Measurements from ENCODE around the gene HECTD4.

HECTD4 gene

GRCh38 chr12:112319395-112319794, 62.8 kb downstream of the HECTD4 start:
- FAIRE-seq, result no peak

GRCh38 chr12:112317481-112317880, 64.8 kb downstream of the HECTD4 start:
- no peak for FAIRE-seq

GRCh38 chr12:112314981-112315380, 67.2 kb downstream of the HECTD4 start:
- FAIRE-seq, result no peak

- FAIRE-seq, result no peak
These were observed 72.4 kb downstream of the HECTD4 start for GRCh38 chr12:112309797-112310196.

- no peak for FAIRE-seq
These were observed 73.6 kb downstream of the HECTD4 start for GRCh38 chr12:112308652-112309051.

GRCh38 chr12:112308161-112308560, 74.1 kb downstream of the HECTD4 start:
- no peak for FAIRE-seq

- FAIRE-seq, result no peak
These were observed 74.8 kb downstream of the HECTD4 start for GRCh38 chr12:112307317-112308011.

GRCh38 chr12:112305951-112306350, 76.3 kb downstream of the HECTD4 start:
- FAIRE-seq, result no peak

- no peak for FAIRE-seq
These were observed 77.8 kb downstream of the HECTD4 start for GRCh38 chr12:112304436-112304835.

- no peak for FAIRE-seq
These were observed 78.4 kb downstream of the HECTD4 start for GRCh38 chr12:112303799-112304198.

- FAIRE-seq, result no peak
These were observed 79.2 kb downstream of the HECTD4 start for GRCh38 chr12:112303004-112303403.

- FAIRE-seq, result no peak
These were observed 82.5 kb downstream of the HECTD4 start for GRCh38 chr12:112299704-112300103.

- FAIRE-seq, result no peak
These were observed 85.0 kb downstream of the HECTD4 start for GRCh38 chr12:112297188-112297587.

GRCh38 chr12:112296183-112296582, 86.0 kb downstream of the HECTD4 start:
- FAIRE-seq, result no peak

GRCh38 chr12:112294793-112295192, 87.4 kb downstream of the HECTD4 start:
- FAIRE-seq, result no peak

GRCh38 chr12:112288638-112289037, 93.6 kb downstream of the HECTD4 start:
- no peak for FAIRE-seq

GRCh38 chr12:112285600-112286401, 96.4 kb downstream of the HECTD4 start:
- no peak for FAIRE-seq

- no peak for FAIRE-seq
These were observed 98.7 kb downstream of the HECTD4 start for GRCh38 chr12:112283546-112283945.

GRCh38 chr12:112282920-112283319, 99.3 kb downstream of the HECTD4 start:
- no peak for FAIRE-seq

GRCh38 chr12:112275836-112276235, 106.4 kb downstream of the HECTD4 start:
- no peak for FAIRE-seq

- FAIRE-seq, result no peak
These were observed 107.0 kb downstream of the HECTD4 start for GRCh38 chr12:112275207-112275606.

- no peak for FAIRE-seq
These were observed 111.6 kb downstream of the HECTD4 start for GRCh38 chr12:112270673-112271072.

- FAIRE-seq, result no peak
These were observed 115.8 kb downstream of the HECTD4 start for GRCh38 chr12:112266473-112266872.

GRCh38 chr12:112261559-112261958, 120.7 kb downstream of the HECTD4 start:
- FAIRE-seq, result no peak
